Parathyroid adenoma (tissue), 2 donors: ENCODE results near the gene RASA3.

ENCODE experiments used
- H2AFZ ChIP-seq: fragments of 300-600 bp; sonication (generic); one replicate; pipeline ENCODE4 v1.7.0; 2017; ENCODE audit warnings: antibody characterized with exemption, mild to moderate bottlenecking
- H3K27ac ChIP-seq: fragments of 300-600 bp; sonication (generic); one replicate; pipeline ENCODE4 v1.7.0; 2017
- H3K27me3 ChIP-seq: fragments of 300-600 bp; sonication (generic); one replicate; pipeline ENCODE4 v1.7.0; 2017; ENCODE audit warnings: low read length; ENCODE audit not compliant: control insufficient read depth, insufficient read depth
- H3K36me3 ChIP-seq: fragments of 300-600 bp; sonication (generic); one replicate; pipeline ENCODE4 v1.7.0; 2017; ENCODE audit warnings: low read length; ENCODE audit not compliant: control insufficient read depth, insufficient read depth
- H3K4me1 ChIP-seq: fragments of 300-600 bp; sonication (generic); one replicate; pipeline ENCODE4 v1.7.0; 2017; ENCODE audit warnings: control low read depth
- H3K4me2 ChIP-seq: fragments of 300-600 bp; sonication (generic); one replicate; pipeline ENCODE4 v1.7.0; 2017; ENCODE audit warnings: low read length
- H3K4me3 ChIP-seq: fragments of 300-600 bp; sonication (generic); one replicate; pipeline ENCODE4 v1.7.0; 2017; ENCODE audit warnings: low read depth, low read length
- H3K79me2 ChIP-seq: fragments of 300-600 bp; sonication (generic); one replicate; pipeline ENCODE4 v1.7.0; 2017; ENCODE audit warnings: control low read depth
- H3K9ac ChIP-seq: fragments of 300-600 bp; sonication (generic); one replicate; pipeline ENCODE4 v1.7.0; 2017; ENCODE audit warnings: mild to moderate bottlenecking
- H3K9me3 ChIP-seq: fragments of 300-600 bp; sonication (generic); one replicate; pipeline ENCODE4 v1.7.0; 2017; ENCODE audit warnings: low read length; ENCODE audit not compliant: control insufficient read depth
- TF ChIP-seq, protein P1 (sequence below): fragments of 300-600 bp; sonication (generic); IDR thresholded peaks from one replicate; pipeline ENCODE4 v1.7.0; 2017; ENCODE audit warnings: antibody characterized with exemption, mild to moderate bottlenecking
- donor health status: primary hyperparathyroidism.

Gene RASA3

DNA sequence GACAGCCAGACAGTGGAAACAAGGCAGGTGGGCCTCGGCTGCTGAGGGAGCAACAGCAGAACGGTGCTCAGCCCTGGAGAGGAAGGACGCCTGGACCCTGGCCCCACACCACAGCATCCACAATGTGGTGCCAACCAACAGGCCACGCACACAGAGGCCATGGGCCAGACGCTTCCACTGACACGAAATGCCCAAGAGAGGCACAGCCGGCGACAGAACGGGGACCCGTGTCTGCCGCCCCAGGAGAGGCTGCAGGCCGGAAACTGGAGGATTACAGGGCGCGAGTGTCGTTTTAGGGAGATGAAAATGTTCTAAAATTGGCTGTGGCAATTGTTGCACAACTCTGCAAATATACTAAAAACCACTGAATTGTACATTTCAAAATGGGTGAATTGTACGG, 69.7 kb downstream of the RASA3 start:
- Histone ChIP-seq H2AFZ (no peak overlapping the region), H3K9me3 (no peaks in the 10 kb centered on the region), H3K4me2 (no peak overlapping the region), H3K27me3 (no peaks in the 10 kb centered on the region), H3K79me2 (no peaks in the 10 kb centered on the region), H3K9ac (no peak overlapping the region), H3K4me1 (no peaks in the 10 kb centered on the region), H3K36me3 (no peaks in the 10 kb centered on the region), H3K27ac (no peak overlapping the region), H3K4me3 (no peak overlapping the region)
- TF ChIP-seq, protein P1, sequence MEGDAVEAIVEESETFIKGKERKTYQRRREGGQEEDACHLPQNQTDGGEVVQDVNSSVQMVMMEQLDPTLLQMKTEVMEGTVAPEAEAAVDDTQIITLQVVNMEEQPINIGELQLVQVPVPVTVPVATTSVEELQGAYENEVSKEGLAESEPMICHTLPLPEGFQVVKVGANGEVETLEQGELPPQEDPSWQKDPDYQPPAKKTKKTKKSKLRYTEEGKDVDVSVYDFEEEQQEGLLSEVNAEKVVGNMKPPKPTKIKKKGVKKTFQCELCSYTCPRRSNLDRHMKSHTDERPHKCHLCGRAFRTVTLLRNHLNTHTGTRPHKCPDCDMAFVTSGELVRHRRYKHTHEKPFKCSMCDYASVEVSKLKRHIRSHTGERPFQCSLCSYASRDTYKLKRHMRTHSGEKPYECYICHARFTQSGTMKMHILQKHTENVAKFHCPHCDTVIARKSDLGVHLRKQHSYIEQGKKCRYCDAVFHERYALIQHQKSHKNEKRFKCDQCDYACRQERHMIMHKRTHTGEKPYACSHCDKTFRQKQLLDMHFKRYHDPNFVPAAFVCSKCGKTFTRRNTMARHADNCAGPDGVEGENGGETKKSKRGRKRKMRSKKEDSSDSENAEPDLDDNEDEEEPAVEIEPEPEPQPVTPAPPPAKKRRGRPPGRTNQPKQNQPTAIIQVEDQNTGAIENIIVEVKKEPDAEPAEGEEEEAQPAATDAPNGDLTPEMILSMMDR = no peak

DNA sequence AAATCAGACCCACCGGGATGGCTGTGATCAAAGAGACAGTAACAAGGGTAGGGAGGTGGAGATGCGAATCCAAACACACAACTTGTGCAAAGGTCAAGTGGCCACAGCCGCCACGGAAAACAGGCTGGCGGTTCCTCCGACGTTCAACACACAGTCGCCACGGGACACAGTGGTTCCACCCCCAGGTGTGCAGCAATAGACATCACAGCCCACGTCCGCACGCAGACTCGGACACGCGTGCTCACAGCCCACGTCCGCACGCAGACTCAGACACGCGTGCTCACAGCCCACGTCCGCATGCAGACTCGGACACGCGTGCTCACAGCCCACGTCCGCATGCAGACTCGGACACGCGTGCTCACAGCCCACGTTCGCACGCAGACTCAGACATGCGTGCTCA, 70.1 kb downstream of the RASA3 start:
- Histone ChIP-seq H3K4me3 (no peak overlapping the region), H3K79me2 (no peaks in the 10 kb centered on the region), H3K4me1 (no peaks in the 10 kb centered on the region), H3K9ac (no peak overlapping the region), H3K4me2 (no peak overlapping the region), H3K9me3 (no peaks in the 10 kb centered on the region), H3K27me3 (no peaks in the 10 kb centered on the region), H3K36me3 (no peaks in the 10 kb centered on the region), H2AFZ (no peak overlapping the region), H3K27ac (no peak overlapping the region)
- TF ChIP-seq, protein P1 = no peak

DNA sequence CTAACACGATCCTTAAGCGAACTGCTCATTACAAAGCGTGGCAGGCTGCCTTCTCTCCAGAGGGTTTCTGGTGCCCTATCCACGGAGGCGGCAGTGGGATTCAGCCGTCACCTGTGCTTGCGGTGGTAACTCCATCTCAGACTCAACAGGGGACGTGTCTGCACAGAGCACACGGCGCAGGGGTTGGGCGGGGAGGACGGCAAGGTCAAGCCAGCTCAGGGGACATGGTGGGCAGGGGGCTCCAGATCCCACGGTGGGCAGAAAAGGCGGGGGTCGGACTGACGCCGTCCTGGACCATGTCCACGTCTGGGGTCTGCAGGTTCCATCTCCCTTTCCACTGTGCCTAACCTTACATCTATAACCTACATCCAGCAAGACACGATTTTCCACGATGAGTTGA, 70.7 kb downstream of the RASA3 start:
- Histone ChIP-seq H3K27me3 (no peaks in the 10 kb centered on the region), H3K4me2 (no peak overlapping the region), H3K36me3 (no peaks in the 10 kb centered on the region), H3K9ac (no peak overlapping the region), H3K27ac (no peak overlapping the region), H3K4me1 (no peaks in the 10 kb centered on the region), H3K9me3 (no peaks in the 10 kb centered on the region), H2AFZ (no peak overlapping the region), H3K4me3 (no peak overlapping the region), H3K79me2 (no peaks in the 10 kb centered on the region)
- TF ChIP-seq, protein P1 = no peak

DNA sequence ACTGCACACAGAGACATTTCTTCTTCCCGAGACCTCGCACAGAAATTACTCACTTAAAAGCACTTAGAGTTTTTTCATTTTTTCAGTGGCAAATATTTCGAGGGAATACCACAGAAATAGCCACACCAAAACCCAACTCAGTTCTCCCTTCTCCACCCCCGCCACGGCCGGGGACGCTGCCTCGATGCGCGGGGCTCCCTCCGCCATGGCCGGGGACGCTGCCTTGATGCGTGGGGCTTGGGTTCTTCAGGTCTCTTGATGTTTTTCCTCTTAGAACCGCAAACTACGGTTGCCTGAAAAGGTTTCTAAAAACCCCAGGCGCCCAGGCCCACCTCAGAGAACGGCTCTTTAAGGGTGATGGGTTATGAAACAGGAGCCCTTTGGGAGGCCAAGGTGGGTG, 71.4 kb downstream of the RASA3 start:
- H3K4me1 ChIP-seq = no peaks in the 10 kb centered on the region
- no peak overlapping the region for H3K27ac ChIP-seq
- no peaks in the 10 kb centered on the region for H3K27me3 ChIP-seq
- H3K4me2 ChIP-seq = no peak overlapping the region
- H3K36me3 ChIP-seq = no peaks in the 10 kb centered on the region
- H3K4me3 ChIP-seq = no peak overlapping the region
- TF ChIP-seq, protein P1 = no peak
- no peak overlapping the region for H3K9ac ChIP-seq
- H3K9me3 ChIP-seq = no peaks in the 10 kb centered on the region
- no peak overlapping the region for H2AFZ ChIP-seq
- no peaks in the 10 kb centered on the region for H3K79me2 ChIP-seq

DNA sequence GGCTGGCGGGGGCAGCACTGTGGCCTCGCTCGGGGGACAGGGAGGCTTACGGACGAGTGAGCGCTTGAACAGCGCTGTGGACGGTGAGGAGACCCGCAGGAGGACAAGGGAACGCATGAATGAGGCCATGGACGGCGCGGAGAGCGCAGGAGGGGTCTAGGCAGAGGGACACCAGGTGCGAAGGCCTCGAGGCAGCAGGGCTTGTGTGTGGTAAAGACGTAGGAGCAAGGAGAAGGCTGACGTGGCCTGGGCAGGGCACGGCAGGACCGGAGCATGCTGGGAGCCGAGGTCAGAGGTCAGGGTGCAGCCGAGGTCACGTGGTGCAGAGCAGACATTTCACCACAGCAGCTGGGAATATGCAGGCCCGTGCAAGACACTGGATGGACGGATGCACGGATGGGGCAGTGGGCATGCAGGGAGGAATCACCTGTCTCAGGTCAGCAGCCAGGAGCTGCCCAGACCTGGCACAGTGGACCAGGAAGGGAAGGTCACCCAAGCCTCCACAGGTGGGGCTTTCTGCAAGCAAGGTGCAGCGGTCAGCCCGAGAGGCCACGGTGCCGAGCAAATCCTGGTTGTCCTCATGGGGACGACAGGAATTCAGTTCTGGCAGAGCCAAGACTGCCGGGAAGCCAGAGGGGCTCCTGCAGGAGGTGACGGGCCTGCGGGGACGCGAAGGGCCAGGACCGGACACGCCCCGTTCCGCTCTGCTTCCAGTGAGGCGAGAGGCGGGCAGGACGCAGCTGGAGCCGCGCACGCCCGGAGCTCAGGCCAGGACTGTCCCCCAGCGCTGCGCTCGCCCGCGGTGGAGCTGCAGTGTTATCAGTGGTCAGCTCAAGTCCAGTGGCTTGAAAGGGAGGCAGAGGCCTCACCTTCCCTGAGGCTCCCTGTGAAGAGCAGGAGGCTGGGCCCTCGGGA, 72.2 kb downstream of the RASA3 start:
- no peak overlapping the region for H3K9ac ChIP-seq
- no peak overlapping the region for H2AFZ ChIP-seq
- H3K27ac ChIP-seq = no peak overlapping the region

More for the DNA sequence above, 72.2 kb downstream of the RASA3 start:
- TF ChIP-seq, protein P1 = no peak
- no peaks in the 10 kb centered on the region for H3K9me3 ChIP-seq
- H3K79me2 ChIP-seq = no peaks in the 10 kb centered on the region
- H3K4me1 ChIP-seq = no peaks in the 10 kb centered on the region
- H3K4me3 ChIP-seq = no peak overlapping the region
- no peaks in the 10 kb centered on the region for H3K27me3 ChIP-seq
- no peaks in the 10 kb centered on the region for H3K36me3 ChIP-seq
- H3K4me2 ChIP-seq = no peak overlapping the region
